Stimulated activated effector memory CD8-positive, alpha-beta T cell treated with anti-CD3 and anti-CD28 coated beads, Interleukin-12 subunit alpha, Interleukin-12 subunit beta, amount 100 ng/mL, for 72 hours (primary cell): ENCODE data around the gene RNF169.
"Not testable (repeated sequence)": the region's sequence is repeated elsewhere in the genome, so short reads cannot be mapped to it uniquely, and the experiment has no call there.

Experiments
- ATAC-seq: fragments of 150-1000 bp; cut with Tn5 transposase; 2 replicates; pipeline ENCODE4 v1.10.0; 2021
- DNase-seq, 2 donors: peaks; one replicate each; pipeline ENCODE4 v3.0.0; 2021 to 2022; ENCODE audit warnings: low spot score in 2 of 2
- H3K27ac Mint-ChIP-seq: one replicate; pipeline ENCODE4 v1.8.0; 2022; ENCODE audit warnings: mild to moderate bottlenecking, mixed read lengths
- H3K36me3 Mint-ChIP-seq: one replicate; pipeline ENCODE4 v1.8.0; 2022; ENCODE audit warnings: mild to moderate bottlenecking, mixed read lengths
- H3K4me1 Mint-ChIP-seq: one replicate; pipeline ENCODE4 v1.8.0; 2022; ENCODE audit warnings: mixed read lengths
- H3K4me3 Mint-ChIP-seq: one replicate; pipeline ENCODE4 v1.8.0; 2022; ENCODE audit warnings: mild to moderate bottlenecking, mixed read lengths
- H3K9me3 Mint-ChIP-seq: one replicate; pipeline ENCODE4 v1.8.0; 2022; ENCODE audit warnings: mixed read lengths

The RNF169 gene

DNA sequence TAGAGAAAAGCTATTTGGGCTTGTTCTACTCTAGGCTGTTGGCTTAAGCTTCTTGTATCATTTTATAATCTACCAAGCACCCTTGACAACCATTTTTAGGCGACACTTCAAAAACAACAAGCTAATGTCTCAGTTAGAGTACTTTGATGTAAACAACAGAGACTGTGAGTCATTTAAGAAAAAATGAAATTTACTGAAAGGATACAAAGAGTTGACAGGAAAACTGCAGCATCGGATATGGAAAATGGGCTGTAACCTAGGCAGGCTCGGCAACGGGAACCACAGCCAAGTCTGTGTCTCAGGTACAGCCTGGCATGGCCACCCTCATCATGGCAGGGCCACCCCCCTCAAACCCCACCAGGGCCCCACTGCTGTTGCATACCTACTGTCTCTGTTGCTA is 4.4 kb upstream of the RNF169 start:
- DNase-seq (no peak), ATAC-seq (no peak)
- H3K4me1 Mint-ChIP-seq = peaks cover 24% of the 10 kb centered on the region
- no peak overlapping the region for H3K4me3 Mint-ChIP-seq
- H3K27ac Mint-ChIP-seq = no peak overlapping the region
- no peaks in the 10 kb centered on the region for H3K36me3 Mint-ChIP-seq
- H3K9me3 Mint-ChIP-seq = no peaks in the 10 kb centered on the region

DNA sequence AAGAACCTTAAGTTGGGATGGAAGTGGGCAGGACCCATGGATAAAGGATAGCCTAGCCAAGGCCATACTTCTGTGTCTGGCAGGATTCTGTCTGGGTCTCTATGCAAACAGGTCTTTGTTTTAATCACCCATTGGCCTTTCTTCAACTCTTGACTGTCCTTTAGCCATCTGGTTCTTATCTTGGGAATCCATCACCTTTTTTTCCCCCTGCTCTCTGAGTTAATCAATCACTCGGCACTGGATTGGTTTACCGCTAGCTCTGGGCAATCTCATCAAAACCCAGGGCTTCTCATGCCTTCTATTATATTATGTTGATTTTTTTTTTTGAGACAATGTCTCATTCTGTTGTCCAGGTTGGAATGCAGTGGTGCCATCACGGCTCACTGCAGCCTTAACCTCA is 1.8 kb upstream of the RNF169 start:
- peaks cover 31% of the 10 kb centered on the region for H3K4me1 Mint-ChIP-seq
- peak overlapping the region; percentile 88 for H3K27ac Mint-ChIP-seq
- DNase-seq = no peak
- H3K36me3 Mint-ChIP-seq = peaks cover 12% of the 10 kb centered on the region
- no peak overlapping the region for H3K4me3 Mint-ChIP-seq
- no peak for ATAC-seq
- H3K9me3 Mint-ChIP-seq = no peaks in the 10 kb centered on the region

DNA sequence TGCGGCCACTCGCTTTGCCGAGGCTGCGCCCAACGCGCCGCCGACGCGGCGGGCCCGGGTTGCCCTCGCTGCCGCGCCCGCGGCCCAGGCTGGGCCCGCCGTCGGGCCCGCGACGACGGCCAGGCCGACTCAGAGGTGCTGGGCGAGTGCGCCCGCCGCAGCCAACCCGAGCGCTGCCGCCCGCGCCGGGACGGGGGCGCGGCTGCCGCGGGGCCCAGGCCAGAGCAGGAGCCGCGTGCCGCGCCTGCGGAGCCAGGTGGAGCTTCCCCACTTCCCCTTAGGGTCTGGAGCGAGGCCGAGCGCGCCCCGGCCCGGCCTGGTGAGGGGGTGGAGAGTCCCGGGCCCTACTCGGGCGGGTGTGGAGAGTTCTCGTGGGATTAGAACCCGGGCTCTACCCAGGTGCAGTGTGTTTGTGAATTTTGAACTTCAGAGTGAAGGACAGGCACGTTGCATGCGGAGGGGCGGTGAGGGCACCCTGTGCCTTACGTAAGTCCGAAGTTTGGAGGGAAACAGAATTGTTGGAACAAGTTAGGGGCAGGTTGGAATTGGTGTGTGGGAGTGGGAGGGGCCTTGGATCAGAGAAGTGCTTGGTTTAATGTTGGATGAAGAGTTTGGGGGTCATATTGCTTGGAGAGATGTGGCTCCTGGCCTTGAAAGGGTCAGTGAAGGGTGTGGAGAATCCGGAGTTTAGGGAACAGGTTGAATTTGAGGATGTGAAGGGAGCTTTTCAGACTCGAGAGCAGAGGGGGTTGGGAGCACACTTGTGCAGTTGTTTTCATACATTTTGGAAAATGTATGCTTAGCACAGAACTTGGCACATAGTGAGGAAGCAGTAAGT is 697 bp downstream of the RNF169 start:
- peaks cover 18% of the 10 kb centered on the region for H3K36me3 Mint-ChIP-seq
- H3K27ac Mint-ChIP-seq = peak overlapping the region; percentile 88
- DNase-seq = peak; percentile 38 to 76
- peaks cover 43% of the 10 kb centered on the region for H3K4me1 Mint-ChIP-seq
- H3K4me3 Mint-ChIP-seq = peak overlapping the region; percentile 82
- ATAC-seq = peak; percentile 85
- H3K9me3 Mint-ChIP-seq = no peaks in the 10 kb centered on the region

DNA sequence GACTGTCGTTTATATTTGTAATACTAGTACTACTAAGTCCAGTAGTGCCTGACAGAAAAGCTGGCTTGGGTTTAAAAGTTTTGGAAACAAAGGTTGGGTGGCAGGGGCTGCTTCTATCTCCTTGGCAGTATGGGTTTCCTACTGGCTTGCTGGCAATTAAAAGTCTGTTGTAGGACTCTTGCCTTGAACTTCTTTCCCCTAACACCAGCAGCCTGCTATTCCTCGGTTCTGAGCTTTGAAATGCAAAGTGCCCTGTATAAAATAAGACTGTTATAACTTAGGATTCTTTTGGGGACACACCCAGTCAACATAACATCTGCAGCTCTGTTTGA is 1.3 kb downstream of the RNF169 start:
- Mint-ChIP-seq H3K36me3 (peaks cover 18% of the 10 kb centered on the region), H3K4me1 (peaks cover 49% of the 10 kb centered on the region), H3K4me3 (peak overlapping the region; percentile 82), H3K27ac (peak overlapping the region; percentile 88), H3K9me3 (no peaks in the 10 kb centered on the region)
- no peak for DNase-seq
- no peak for ATAC-seq

DNA sequence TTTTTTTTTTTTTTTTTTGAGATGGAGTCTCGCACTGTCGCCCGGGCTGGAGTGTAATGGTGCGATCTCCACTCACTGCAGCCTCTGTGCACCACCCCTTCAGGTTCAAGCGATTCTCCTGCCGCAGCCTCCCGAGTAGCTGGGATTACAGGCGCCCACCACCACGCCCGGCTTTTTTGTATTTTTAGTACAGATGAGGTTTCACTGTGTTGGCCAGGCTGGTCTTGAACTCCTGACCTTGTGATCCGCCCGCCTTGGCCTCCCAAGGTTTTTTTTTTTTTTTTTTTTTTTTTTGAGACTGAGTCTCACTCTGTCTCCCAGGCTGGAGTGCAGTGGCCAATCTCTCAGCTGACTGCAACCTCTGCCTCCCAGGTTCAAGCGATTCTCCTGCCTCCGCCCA is 1.9 kb downstream of the RNF169 start:
- Mint-ChIP-seq H3K4me3 (peak overlapping the region; percentile 82), H3K4me1 (peaks cover 56% of the 10 kb centered on the region), H3K36me3 (peaks cover 18% of the 10 kb centered on the region)
- not testable (repeated sequence) for H3K9me3 Mint-ChIP-seq, DNase-seq, ATAC-seq, H3K27ac Mint-ChIP-seq

DNA sequence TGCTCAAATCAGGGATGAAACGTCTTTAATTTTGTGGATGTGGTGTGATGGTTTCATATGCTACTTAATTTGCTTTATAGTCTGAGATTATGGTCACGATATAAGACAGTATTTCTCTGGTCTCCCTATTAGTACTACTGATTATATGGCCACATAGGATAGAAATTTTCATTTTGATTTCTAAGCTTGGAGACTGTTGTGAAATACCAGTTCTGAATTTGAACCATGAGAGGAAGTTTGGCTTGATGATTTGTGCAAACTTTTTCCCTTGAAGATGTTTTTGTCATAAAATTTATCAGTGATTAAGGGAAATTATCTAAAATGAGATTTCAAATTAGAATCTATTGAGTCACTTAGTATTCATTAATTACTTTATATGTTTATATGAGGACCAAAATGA is 2.7 kb downstream of the RNF169 start:
- peak overlapping the region; percentile 82 for H3K4me3 Mint-ChIP-seq
- H3K27ac Mint-ChIP-seq = no peak overlapping the region
- DNase-seq (no peak), ATAC-seq (no peak)
- peaks cover 61% of the 10 kb centered on the region for H3K4me1 Mint-ChIP-seq
- peaks cover 18% of the 10 kb centered on the region for H3K36me3 Mint-ChIP-seq
- peaks cover under 1% of the 10 kb centered on the region for H3K9me3 Mint-ChIP-seq

DNA sequence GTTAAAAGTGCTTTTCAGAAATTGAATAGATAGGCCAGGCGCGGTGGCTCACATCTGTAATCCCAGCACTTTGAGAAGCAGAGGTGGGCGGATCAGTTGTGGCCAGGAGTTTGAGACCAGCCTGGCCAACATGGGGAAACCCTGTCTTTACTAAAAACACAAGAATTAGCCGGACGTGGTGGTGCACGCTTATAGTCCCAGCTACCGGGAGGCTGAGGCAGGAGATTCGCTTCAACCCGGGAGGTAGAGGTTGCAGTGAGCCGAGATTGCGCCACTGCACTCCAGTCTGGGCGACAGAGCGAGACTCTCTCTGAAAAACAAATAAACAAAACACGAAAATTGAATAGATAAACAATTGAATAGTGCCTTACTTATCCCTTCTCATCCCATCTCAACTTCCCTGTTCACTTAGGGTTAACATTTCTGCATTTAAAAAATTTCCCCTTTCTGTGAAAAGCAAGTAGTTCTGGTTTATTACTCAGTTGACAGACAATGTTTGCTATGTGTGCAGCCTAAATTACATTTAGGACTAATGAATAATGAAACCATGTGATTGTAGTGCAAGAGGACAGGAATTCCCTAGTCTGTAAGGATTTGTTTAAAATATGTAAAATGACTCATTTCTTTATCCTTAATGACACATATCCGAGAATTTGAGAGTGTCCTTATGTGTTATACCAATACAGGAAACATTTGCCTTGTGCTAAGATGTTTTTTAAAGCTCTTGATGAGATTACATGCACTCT is 6.0 kb downstream of the RNF169 start:
- H3K4me1 Mint-ChIP-seq = peaks cover 46% of the 10 kb centered on the region
- DNase-seq = no peak
- H3K36me3 Mint-ChIP-seq = peaks cover 15% of the 10 kb centered on the region
- H3K9me3 Mint-ChIP-seq = peaks cover 4% of the 10 kb centered on the region
- ATAC-seq = peak; percentile 82
- peak overlapping the region; percentile 26 for H3K4me3 Mint-ChIP-seq
- H3K27ac Mint-ChIP-seq = no peak overlapping the region

DNA sequence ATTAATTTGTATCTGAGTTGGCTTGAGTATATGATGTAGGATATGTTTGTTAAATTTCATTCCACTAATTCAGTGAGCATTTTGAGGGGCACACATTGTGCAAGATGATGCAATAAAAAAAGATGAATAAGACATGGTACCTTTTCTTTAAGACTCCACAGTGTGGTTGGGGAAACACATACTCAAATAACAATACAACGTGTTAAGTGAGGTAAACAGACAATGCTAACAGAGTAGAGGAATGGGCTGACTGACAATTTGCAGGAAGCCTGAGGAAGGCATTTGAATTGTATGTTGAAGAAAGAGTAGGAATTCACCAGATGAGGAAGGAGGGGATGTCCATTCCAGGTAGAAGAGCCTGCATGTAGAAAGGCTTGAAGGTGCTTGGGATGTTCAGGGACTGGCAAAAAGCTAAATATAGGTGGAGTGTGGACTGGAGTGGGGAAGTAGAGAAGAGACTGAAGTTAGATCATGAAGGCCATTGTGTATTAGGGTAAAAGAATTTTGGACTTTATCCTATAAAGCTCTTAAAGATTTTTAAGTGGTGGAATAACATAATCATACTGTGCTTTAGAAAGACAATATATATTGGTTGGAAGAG is 6.8 kb downstream of the RNF169 start:
- DNase-seq = no peak
- peak; percentile 73 for ATAC-seq
- H3K27ac Mint-ChIP-seq = no peak overlapping the region

DNA sequence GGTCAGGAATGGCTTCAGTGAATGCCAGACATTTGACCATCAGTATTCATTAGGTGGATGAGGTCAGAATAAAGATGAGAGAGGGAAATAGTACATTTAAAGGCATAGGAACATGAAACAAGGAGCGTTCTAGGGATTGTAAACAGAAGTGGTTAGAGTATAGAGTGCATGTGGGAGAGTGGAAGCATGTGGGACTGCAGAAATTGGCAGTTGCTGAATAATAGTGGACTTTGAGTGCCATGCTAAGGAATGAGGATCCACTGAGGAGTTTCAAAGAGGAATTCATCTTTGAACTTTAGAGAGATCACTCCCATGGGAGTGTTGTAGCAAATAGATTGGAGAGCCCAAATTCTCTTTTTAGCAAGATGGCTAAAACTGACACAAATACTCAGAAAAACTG is 7.9 kb downstream of the RNF169 start:
- Mint-ChIP-seq H3K4me1 (peaks cover 35% of the 10 kb centered on the region), H3K27ac (no peak overlapping the region), H3K9me3 (peaks cover 4% of the 10 kb centered on the region), H3K36me3 (peaks cover 7% of the 10 kb centered on the region), H3K4me3 (no peak overlapping the region)
- ATAC-seq (no peak), DNase-seq (no peak)

More for the DNA sequence above, 6.8 kb downstream of the RNF169 start:
- H3K9me3 Mint-ChIP-seq = peaks cover 4% of the 10 kb centered on the region
- H3K4me1 Mint-ChIP-seq = peaks cover 40% of the 10 kb centered on the region
- no peak overlapping the region for H3K4me3 Mint-ChIP-seq
- peaks cover 12% of the 10 kb centered on the region for H3K36me3 Mint-ChIP-seq

DNA sequence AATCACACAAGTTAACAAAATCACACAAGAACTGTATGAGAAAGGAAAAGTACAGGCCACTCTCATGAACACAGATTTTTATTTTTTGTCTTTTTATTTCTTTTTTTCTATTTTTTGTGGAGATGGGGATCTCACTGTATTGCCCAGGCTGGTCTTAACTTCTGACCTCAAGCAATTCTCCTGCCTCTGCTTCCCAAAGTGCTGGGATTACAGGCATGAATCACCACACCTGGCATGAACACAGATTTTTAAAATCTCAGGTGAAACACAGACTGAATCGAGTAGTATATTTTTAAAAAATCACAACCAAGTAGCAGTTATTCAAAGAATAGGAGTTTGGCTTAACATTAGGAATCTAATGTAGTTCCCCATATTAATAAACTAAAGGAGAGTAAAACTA is 18.3 kb downstream of the RNF169 start:
- DNase-seq (no peak), ATAC-seq (no peak)
- Mint-ChIP-seq H3K4me3 (no peak overlapping the region), H3K36me3 (peaks cover 4% of the 10 kb centered on the region), H3K4me1 (peaks cover 51% of the 10 kb centered on the region), H3K27ac (no peak overlapping the region), H3K9me3 (no peaks in the 10 kb centered on the region)

DNA sequence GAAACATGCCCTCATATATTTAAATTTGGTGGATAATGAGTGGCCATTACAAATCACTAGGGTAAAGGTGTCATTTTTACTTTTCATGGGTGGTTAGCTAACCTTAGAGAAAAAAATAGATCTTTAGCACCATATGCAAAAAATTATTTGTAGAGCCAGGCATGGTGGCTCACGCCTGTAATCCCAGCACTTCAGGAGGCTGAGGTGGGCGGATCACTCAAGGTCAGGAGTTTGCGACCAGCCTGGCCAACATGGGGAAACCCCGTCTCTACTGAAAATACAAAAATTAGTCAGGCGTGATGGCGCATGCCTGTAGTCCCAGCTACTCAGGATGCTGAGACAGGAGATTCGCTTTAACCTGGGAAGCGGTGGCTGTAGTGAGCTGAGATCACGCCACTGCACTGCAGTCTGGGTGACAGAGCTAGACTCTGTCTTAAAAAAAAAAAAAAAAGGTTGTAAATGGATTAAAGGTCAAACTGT is 19.6 kb downstream of the RNF169 start:
- not testable (repeated sequence) for H3K36me3 Mint-ChIP-seq, H3K9me3 Mint-ChIP-seq
- DNase-seq (peak in 1 of 2 donors; percentile 74), ATAC-seq (peak; percentile 94)
- Mint-ChIP-seq H3K4me3 (peak overlapping the region; percentile 52), H3K27ac (peak overlapping the region; percentile 52), H3K4me1 (peaks cover 48% of the 10 kb centered on the region)

DNA sequence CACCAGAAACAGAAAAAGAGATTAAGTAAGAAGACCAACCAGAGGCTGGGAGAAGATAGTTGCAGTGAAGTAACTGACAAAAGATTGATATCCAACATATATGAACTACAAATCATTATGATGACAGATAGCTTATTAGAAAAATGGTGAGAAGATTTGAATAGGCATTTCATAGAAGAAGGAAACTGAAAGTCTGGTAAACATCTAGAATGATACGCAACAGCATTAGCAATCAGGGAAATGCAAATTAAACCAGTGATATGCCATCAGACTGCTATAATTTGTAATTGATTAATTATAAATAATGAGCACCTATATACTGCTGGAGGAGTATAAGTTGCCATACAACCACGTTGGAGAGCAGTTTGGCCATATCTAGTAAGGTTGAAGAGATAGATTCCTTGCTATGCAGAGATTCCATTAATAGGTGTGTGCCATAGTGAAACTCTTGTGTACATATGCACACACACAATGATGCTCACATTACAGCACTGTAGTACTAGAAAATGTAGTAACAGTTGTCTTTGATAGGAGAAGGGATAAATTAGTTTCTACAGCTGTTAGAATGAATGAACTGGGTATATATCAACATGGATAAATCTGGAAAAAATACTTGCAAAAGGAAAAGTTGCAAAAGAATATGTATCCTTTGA is 20.5 kb downstream of the RNF169 start:
- Mint-ChIP-seq H3K9me3 (no peaks in the 10 kb centered on the region), H3K4me3 (peak overlapping the region; percentile 52)
- no peak for ATAC-seq

DNA sequence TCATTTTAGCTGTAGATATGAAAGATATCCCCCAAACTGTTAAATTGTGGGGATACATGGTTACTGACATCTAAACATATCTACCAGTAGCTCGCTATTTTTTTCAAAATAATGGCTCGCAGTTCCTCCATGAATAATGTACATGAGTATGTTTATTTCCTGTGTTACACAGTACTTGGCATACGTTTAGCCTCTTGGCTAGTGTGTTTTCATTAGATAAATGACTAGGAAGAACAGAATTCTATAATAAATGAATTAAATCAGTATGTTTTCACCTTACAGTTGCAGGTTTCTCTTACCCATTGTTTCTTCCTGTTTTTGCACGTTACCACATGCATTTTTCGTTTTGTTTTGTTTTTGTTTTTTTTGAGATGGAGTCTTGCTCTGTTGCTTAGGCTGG is 21.8 kb downstream of the RNF169 start:
- Mint-ChIP-seq H3K4me3 (no peak overlapping the region), H3K27ac (no peak overlapping the region), H3K36me3 (no peaks in the 10 kb centered on the region), H3K9me3 (no peaks in the 10 kb centered on the region), H3K4me1 (peaks cover 53% of the 10 kb centered on the region)
- ATAC-seq = no peak
- no peak for DNase-seq

More for the DNA sequence above, 20.5 kb downstream of the RNF169 start:
- peak overlapping the region; percentile 52 for H3K27ac Mint-ChIP-seq
- no peaks in the 10 kb centered on the region for H3K36me3 Mint-ChIP-seq
- no peak for DNase-seq
- H3K4me1 Mint-ChIP-seq = peaks cover 43% of the 10 kb centered on the region

DNA sequence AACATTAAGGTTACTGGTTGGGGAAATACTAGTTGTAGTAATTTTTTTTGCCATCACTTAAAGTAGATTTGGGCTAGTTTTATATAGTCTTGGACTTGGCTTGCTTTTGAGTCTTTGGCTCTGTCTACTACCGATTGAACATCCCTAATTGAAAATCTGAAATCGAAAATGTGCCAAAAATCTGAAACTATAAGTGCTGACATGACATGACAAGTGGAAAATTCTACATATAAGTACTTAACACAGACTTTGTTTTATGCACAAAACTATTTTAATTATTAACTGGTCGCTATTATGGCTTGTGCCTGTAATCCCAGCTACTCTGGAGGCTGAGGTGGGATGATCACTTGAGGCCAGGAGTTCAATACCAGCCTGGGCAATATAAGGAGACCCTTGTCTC is 22.5 kb downstream of the RNF169 start:
- Mint-ChIP-seq H3K9me3 (no peaks in the 10 kb centered on the region), H3K4me1 (peaks cover 57% of the 10 kb centered on the region), H3K27ac (no peak overlapping the region), H3K36me3 (no peaks in the 10 kb centered on the region), H3K4me3 (no peak overlapping the region)
- ATAC-seq (no peak), DNase-seq (no peak)

DNA sequence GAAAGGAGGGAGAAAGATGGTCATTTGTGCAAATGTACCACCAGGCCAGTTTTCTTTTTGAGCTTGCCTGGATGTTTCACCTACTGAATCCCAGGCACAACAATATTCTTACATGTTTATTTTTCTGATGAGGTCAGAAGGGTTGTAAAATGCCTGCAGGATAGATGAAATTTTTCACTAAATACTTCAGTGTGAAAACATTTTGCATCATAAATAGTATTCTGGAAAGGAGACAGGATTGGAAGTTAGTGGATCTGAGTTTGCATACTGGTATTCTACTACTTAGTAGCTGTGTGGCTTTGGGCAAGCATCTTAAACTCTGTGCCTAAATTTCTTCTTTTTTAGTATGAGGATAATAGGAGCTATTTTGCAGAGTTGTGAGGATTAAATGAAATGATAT is 24.8 kb downstream of the RNF169 start:
- Mint-ChIP-seq H3K36me3 (no peaks in the 10 kb centered on the region), H3K9me3 (no peaks in the 10 kb centered on the region), H3K4me3 (no peak overlapping the region), H3K27ac (no peak overlapping the region), H3K4me1 (peaks cover 56% of the 10 kb centered on the region)
- ATAC-seq (no peak), DNase-seq (no peak)
